Mucosa of stomach (tissue), 1 donor: ENCODE measurements around the gene POLD3.

Experiments used
- H3K27me3 ChIP-seq: one replicate; pipeline ENCODE4 v1.7.0; 2013; ENCODE audit warnings: mild to moderate bottlenecking, low read length; ENCODE audit not compliant: control insufficient read depth, insufficient read depth
- H3K36me3 ChIP-seq: one replicate; pipeline ENCODE4 v1.7.0; 2013; ENCODE audit warnings: low read length; ENCODE audit not compliant: control insufficient read depth, insufficient read depth
- H3K4me1 ChIP-seq: one replicate; pipeline ENCODE4 v1.7.0; 2013; ENCODE audit warnings: mild to moderate bottlenecking, low read length; ENCODE audit not compliant: control insufficient read depth, insufficient read depth
- H3K4me3 ChIP-seq: one replicate; pipeline ENCODE4 v1.7.0; 2013; ENCODE audit warnings: low read length
- H3K9ac ChIP-seq: one replicate; pipeline ENCODE4 v1.7.0; 2013; ENCODE audit warnings: mild to moderate bottlenecking, low read length, moderate library complexity
- H3K9me3 ChIP-seq: one replicate; pipeline ENCODE4 v1.7.0; 2013; ENCODE audit warnings: mild to moderate bottlenecking, low read length, moderate library complexity; ENCODE audit not compliant: control insufficient read depth
- donor health status: Pancreatic carcinoma.

Gene POLD3

DNA sequence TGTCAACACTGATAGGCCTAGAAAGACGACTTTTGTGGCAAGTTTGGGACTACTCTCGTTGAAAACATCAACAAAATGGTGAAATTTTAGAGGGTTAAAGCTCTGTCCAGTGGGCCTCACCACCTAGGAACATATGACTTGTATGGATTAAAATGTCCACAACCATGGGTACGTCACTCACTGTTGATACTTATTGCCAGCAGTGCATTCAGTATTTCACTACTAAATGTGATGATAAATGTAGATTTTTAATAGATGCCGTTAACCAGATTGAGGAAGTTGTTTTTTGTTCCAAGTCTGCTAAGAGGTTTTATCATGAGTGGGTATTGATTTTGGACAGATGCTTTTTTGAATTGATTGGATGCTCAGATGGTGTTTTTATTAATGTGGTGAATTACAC is 33.7 kb downstream of the POLD3 start:
- Histone ChIP-seq H3K4me3 (no peak overlapping the region), H3K9ac (no peak overlapping the region), H3K4me1 (no peaks in the 10 kb centered on the region), H3K36me3 (no peaks in the 10 kb centered on the region), H3K27me3 (no peaks in the 10 kb centered on the region), H3K9me3 (no peaks in the 10 kb centered on the region)

DNA sequence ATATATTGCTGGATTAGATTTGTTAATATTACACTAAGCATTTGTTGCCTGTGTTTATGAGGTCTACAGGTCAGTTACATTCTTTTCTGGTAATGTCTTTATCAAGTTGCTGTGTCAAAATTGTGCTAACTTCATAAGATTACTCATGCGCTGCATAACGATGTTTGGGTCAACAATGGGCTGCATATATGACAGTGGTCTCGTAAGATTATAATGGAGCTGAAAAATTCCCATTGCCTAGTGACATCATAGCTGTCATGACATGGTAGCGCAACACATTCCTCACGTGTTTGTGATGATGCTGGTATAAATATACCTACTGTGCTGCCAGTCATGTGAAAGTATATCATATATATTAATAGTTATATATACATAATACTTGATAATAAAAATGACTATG is 34.2 kb downstream of the POLD3 start:
- Histone ChIP-seq H3K27me3 (no peaks in the 10 kb centered on the region), H3K36me3 (no peaks in the 10 kb centered on the region), H3K4me3 (no peak overlapping the region), H3K4me1 (no peaks in the 10 kb centered on the region), H3K9ac (no peak overlapping the region), H3K9me3 (no peaks in the 10 kb centered on the region)

DNA sequence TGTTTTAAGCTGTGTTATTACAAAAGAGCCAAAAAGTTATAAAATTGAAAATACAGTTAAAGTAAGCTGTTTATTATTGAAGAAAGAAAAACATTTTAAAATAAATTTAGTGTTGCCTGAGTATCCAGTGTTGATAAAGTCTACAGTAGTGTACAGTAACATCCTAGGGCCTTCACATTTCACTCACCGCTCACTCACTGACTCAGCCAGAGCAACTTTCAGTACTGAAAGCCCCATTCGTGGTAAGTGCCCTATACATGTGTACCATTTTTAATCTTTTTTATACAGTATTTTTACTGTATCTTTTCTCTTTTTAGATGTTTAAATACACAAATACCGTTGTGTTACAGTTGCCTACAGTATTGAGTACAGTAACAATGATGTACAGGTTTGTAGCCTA is 35.0 kb downstream of the POLD3 start:
- H3K9me3 ChIP-seq = no peaks in the 10 kb centered on the region
- no peaks in the 10 kb centered on the region for H3K27me3 ChIP-seq
- H3K9ac ChIP-seq = no peak overlapping the region
- H3K4me3 ChIP-seq = no peak overlapping the region
- H3K4me1 ChIP-seq = no peaks in the 10 kb centered on the region
- no peaks in the 10 kb centered on the region for H3K36me3 ChIP-seq

DNA sequence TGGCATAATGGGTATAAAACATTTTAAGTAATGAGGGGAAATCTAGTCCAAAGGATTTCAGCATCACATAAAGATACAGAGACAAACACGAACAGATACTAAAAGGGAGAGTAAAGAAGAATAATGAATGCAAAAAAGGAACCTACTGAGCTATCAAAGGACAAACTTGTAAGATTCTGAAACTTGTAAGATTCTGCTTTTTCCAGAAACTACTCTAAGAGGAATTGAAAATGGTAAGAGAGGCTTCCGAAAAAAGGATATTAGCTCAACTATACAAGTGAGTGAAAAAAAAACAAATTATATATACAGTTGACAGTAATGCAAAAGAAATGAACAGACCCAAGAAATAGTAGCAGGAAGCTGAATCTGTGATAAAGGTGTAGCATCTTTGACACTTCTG is 37.7 kb downstream of the POLD3 start:
- Histone ChIP-seq H3K27me3 (no peaks in the 10 kb centered on the region), H3K36me3 (no peaks in the 10 kb centered on the region), H3K4me3 (no peak overlapping the region), H3K9ac (no peak overlapping the region), H3K4me1 (peaks cover 14% of the 10 kb centered on the region), H3K9me3 (no peaks in the 10 kb centered on the region)

DNA sequence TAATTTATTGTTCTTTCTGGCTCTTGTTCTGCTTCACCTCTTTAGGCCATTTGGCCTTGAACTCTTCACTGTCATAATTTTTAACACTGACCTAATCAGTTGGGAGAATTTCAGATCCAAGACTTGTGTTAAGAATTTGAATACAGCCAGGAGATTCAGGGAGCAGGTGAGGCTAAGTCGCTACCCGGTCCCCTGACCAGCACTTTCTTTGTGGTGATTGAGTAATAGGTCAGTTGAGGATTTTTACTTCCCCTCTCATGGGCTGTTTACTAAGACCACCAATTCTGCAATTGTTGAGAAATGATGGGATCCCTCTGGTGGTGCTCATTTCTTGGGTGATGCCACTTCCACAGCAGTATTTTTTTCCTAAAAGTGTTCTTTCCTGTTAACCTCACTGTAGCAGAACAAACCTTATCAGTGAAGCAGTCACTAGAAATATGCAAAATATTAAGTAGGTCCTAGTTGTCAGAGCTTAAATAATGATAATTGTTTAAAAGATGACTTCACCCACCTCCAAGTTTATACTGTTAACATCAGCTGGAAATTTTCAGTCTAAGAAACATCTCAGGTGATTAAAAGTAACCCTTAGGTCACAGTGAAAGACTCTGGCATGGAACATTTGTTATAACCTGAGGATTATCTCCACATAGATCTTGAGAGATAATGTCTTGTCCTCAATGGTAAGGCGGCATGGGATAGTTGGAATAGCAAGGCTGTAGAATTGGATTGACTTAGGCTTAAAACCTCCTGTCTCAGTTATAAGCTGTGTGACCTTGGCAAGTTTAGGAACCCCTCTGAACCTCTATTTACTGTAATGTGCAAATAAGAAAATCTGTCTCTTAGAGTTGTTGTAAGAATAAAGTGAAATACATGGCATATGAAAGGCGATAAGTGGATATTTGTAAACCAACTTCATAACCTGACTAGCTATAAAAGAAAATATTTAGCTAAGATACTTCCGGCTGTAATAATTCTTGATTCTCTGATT is 41.3 kb downstream of the POLD3 start:
- H3K4me3 ChIP-seq = no peak overlapping the region
- H3K27me3 ChIP-seq = no peaks in the 10 kb centered on the region
- H3K36me3 ChIP-seq = no peaks in the 10 kb centered on the region
- H3K4me1 ChIP-seq = peaks cover 14% of the 10 kb centered on the region
- H3K9ac ChIP-seq = no peak overlapping the region
- H3K9me3 ChIP-seq = no peaks in the 10 kb centered on the region

DNA sequence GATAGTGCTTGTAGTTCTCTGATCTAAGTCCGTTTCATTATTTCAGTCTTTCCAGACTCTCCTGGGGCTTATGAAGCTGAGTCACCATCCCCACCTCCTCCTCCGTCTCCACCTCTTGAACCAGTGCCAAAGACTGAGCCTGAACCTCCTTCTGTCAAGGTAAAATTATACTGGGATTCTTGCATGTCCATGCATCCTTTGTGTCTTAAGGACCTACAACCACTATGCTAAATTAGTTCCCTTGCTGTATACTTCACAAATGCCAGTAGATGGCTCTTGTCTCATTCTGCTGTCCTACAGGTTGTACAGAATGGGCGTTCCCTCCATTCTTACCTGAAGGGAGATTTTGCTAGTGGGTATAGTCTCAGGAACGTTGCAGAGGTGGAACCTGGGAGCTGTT is 42.2 kb downstream of the POLD3 start:
- no peak overlapping the region for H3K9ac ChIP-seq
- H3K4me3 ChIP-seq = no peak overlapping the region
- no peaks in the 10 kb centered on the region for H3K27me3 ChIP-seq
- H3K9me3 ChIP-seq = no peaks in the 10 kb centered on the region
- H3K36me3 ChIP-seq = no peaks in the 10 kb centered on the region
- H3K4me1 ChIP-seq = peaks cover 14% of the 10 kb centered on the region

DNA sequence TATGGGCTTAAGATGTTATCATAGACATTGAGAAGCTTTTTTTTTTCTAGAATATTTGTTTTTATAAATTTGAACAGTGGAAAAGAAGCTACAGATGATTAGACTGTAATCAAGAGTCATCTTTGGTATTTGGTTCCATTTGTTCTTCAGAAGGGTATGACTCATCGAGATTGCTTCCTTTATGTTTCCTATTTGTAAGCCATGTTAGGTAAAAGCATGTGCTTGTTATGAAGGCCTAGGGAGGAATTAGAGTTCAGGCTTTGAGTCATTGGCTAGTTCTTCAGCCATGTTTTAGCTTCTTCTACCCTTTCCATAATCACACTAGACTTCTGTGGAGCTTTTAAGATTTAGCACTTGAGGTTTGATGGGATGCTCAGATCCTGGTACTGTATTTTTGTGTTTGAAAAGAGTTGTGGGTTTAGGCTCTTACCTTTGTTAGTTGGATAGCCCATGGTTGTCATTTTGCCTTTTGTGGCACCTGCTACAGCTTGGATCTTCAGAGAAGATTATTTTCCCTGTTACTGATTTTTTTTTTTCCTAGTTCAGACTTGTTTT is 44.3 kb downstream of the POLD3 start:
- peaks cover 14% of the 10 kb centered on the region for H3K4me1 ChIP-seq
- peaks cover 8% of the 10 kb centered on the region for H3K36me3 ChIP-seq
- no peaks in the 10 kb centered on the region for H3K27me3 ChIP-seq
- H3K4me3 ChIP-seq = no peak overlapping the region
- H3K9me3 ChIP-seq = no peaks in the 10 kb centered on the region
- H3K9ac ChIP-seq = no peak overlapping the region

DNA sequence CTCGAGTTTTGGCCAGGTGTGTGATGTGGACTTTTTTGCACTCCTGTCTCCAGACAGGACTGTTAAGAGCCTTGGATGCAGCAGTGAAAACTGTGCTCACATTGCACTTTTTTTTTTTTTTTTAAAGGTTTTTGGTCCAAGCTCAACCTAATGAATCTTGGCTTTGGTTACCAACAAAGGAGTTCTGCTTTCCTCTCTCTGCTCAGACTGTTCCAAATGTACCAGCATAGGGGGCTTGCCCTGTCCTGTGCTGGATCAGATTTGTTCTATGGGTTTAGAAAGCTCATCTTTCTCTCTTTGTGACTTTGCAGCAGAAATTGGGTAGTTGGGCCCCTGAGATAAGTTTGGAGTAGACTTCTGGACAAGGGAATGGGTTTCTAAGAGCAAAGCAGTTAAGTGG is 45.3 kb downstream of the POLD3 start:
- no peak overlapping the region for H3K9ac ChIP-seq
- no peaks in the 10 kb centered on the region for H3K27me3 ChIP-seq
- H3K9me3 ChIP-seq = no peaks in the 10 kb centered on the region
- peaks cover 8% of the 10 kb centered on the region for H3K36me3 ChIP-seq
- peaks cover 14% of the 10 kb centered on the region for H3K4me1 ChIP-seq
- no peak overlapping the region for H3K4me3 ChIP-seq

DNA sequence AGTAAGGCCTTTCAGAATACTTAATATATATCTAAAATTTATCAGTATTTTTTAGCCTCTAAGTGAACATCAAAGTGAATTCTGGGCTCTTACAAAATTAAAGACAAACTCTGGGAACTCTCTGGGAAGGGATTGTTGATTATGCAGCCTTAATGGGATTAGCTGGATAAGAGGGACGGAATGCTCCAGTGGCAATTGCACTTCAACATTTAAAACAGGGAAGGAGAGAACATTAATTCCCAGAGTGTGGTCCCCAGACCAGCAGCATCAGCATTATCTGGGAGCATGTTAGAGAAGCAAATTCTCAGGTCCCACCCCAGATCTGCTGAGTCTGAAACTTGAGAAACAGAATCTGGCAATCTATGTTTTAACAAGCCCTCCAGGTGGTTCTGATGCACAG is 46.5 kb downstream of the POLD3 start:
- Histone ChIP-seq H3K4me3 (no peak overlapping the region), H3K27me3 (no peaks in the 10 kb centered on the region), H3K4me1 (peaks cover 8% of the 10 kb centered on the region), H3K36me3 (peaks cover 8% of the 10 kb centered on the region), H3K9ac (no peak overlapping the region), H3K9me3 (no peaks in the 10 kb centered on the region)

DNA sequence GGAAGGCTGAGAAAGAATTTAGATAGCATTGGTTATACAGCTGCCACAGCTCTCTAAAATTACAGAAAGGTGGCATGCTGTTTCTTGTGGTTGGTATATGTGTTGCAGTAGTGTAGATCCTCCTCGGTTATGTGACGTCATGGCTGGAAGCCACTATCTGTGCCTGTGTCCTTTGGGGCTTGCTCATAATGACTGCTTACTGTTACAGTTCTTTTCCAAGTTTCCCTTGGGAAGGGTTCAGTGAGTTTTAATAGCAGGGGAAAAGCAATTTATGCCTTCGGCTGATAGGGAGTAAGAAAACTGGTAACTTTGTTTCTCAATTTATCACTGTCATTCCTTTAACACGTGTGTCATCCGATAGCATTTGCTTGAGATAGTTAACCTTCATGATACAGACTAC is 47.2 kb downstream of the POLD3 start:
- H3K9me3 ChIP-seq = no peaks in the 10 kb centered on the region
- no peaks in the 10 kb centered on the region for H3K27me3 ChIP-seq
- H3K4me3 ChIP-seq = no peak overlapping the region
- peaks cover 8% of the 10 kb centered on the region for H3K36me3 ChIP-seq
- no peak overlapping the region for H3K9ac ChIP-seq
- peaks cover 3% of the 10 kb centered on the region for H3K4me1 ChIP-seq

DNA sequence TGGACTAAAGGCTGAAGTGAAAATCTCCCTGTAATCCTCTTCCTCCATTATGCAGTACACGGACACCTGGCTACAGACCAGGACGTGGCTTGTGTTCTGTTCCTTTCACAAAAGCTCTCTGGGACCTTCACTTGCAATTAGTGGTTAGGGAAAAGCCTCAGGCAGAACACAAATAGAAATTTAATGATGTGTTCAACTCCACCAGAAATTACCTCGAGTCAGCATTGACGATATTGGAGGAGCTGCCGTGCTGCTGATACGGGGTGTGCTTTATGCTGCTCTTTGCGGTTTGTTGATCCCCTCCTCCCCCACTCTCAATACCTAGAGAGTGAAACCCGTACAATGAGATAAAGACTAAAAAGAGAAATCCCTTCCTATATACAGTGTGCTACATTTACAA is 48.9 kb downstream of the POLD3 start:
- no peaks in the 10 kb centered on the region for H3K27me3 ChIP-seq
- no peaks in the 10 kb centered on the region for H3K4me1 ChIP-seq
- no peak overlapping the region for H3K9ac ChIP-seq
- H3K4me3 ChIP-seq = no peak overlapping the region
- H3K9me3 ChIP-seq = no peaks in the 10 kb centered on the region
- H3K36me3 ChIP-seq = peaks cover 8% of the 10 kb centered on the region

DNA sequence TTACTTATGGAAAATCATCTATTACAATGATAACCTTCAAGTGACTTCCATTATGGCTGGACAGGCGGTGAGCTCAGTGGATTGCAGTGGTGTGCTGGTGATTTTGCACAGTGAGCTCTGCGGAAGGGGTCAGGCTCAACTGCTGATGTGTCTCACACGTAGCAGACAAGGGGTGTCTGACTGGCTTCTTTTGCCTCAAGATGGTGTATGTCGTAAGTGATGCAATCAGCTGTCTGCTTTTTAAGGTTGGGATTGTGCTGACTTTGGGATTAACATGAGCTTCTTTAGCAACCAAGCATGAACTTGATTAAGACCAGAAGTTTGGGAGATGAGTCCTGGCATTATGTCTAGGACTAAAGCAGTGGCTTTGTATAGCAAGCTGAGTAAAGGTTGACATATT is 49.5 kb downstream of the POLD3 start:
- Histone ChIP-seq H3K4me3 (no peak overlapping the region), H3K36me3 (peaks cover 8% of the 10 kb centered on the region), H3K9ac (no peak overlapping the region), H3K27me3 (no peaks in the 10 kb centered on the region), H3K4me1 (no peaks in the 10 kb centered on the region), H3K9me3 (no peaks in the 10 kb centered on the region)
